NB4 (cell line): ENCODE results near the gene ADRB1.

ENCODE experiments used
- POLR2A ChIP-seq: IDR thresholded peaks from 2 replicates; pipeline ENCODE4 v1.6.1; 2011; ENCODE audit warnings: mild to moderate bottlenecking; ENCODE audit not compliant: insufficient read length; ENCODE audit errors: extremely low read depth
- TF ChIP-seq, protein P1 (sequence below): IDR thresholded peaks from one replicate; pipeline ENCODE4 v1.5.1; 2012; ENCODE audit warnings: low read depth, low read length

- TF ChIP-seq, protein P1, sequence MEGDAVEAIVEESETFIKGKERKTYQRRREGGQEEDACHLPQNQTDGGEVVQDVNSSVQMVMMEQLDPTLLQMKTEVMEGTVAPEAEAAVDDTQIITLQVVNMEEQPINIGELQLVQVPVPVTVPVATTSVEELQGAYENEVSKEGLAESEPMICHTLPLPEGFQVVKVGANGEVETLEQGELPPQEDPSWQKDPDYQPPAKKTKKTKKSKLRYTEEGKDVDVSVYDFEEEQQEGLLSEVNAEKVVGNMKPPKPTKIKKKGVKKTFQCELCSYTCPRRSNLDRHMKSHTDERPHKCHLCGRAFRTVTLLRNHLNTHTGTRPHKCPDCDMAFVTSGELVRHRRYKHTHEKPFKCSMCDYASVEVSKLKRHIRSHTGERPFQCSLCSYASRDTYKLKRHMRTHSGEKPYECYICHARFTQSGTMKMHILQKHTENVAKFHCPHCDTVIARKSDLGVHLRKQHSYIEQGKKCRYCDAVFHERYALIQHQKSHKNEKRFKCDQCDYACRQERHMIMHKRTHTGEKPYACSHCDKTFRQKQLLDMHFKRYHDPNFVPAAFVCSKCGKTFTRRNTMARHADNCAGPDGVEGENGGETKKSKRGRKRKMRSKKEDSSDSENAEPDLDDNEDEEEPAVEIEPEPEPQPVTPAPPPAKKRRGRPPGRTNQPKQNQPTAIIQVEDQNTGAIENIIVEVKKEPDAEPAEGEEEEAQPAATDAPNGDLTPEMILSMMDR, result no peak
- no peak for TF ChIP-seq POLR2A
Observed at GRCh38 chr10:114053946-114054345, 10.3 kb downstream of the ADRB1 start.
